GM21619 (cell line): Measurements from ENCODE around the gene CBFA2T2.
"Not testable (repeated sequence)": the region's sequence is repeated elsewhere in the genome, so short reads cannot be mapped to it uniquely, and the experiment has no call there.

Source experiments
- ATAC-seq: cut with Tn5 transposase; IDR thresholded peaks from one replicate; pipeline ENCODE4 v1.9.1; 2021; ENCODE audit not compliant: unreplicated experiment

CBFA2T2 gene

GRCh38 chr20:33490023-33490933 lies at the start of gene CBFA2T2:
CBFA2T2 (plus strand) TSS chr20:33490096; CDS start chr20:33490268, 172 bp downstream.
- peak; percentile 54 for ATAC-seq

- not testable (repeated sequence) for ATAC-seq
These were observed 49.3 kb upstream of the CBFA2T2 start for GRCh38 chr20:33440562-33440961.

GRCh38 chr20:33441142-33441955 lies 48.5 kb upstream of the CBFA2T2 start:
- no peak for ATAC-seq

- no peak for ATAC-seq
These were observed 47.5 kb upstream of the CBFA2T2 start for GRCh38 chr20:33442136-33443005.

- ATAC-seq, result peak; percentile 29
These were observed 46.8 kb upstream of the CBFA2T2 start for GRCh38 chr20:33443006-33443511.

- ATAC-seq, result peak; percentile 69
These were observed 46.2 kb upstream of the CBFA2T2 start, which contains the start of gene SNTA1 for GRCh38 chr20:33443512-33444239. SNTA1 (minus strand) TSS chr20:33443763; CDS start chr20:33443620, 143 bp downstream.

GRCh38 chr20:33444797-33445560 lies 44.9 kb upstream of the CBFA2T2 start:
- ATAC-seq, result no peak

- no peak for ATAC-seq
These were observed 43.8 kb upstream of the CBFA2T2 start for GRCh38 chr20:33445881-33446625.

GRCh38 chr20:33450867-33451266 lies 39.0 kb upstream of the CBFA2T2 start:
- no peak for ATAC-seq

GRCh38 chr20:33456916-33457642 lies 32.8 kb upstream of the CBFA2T2 start:
- peak; percentile 51 for ATAC-seq

GRCh38 chr20:33459599-33459998 lies 30.3 kb upstream of the CBFA2T2 start:
- no peak for ATAC-seq

GRCh38 chr20:33460711-33461110 lies 29.2 kb upstream of the CBFA2T2 start:
- ATAC-seq, result no peak

GRCh38 chr20:33463332-33464101 lies 26.4 kb upstream of the CBFA2T2 start:
- ATAC-seq, result no peak

- not testable (repeated sequence) for ATAC-seq
These were observed 25.1 kb upstream of the CBFA2T2 start for GRCh38 chr20:33464759-33465158.

GRCh38 chr20:33465481-33466302 lies 24.2 kb upstream of the CBFA2T2 start:
- no peak for ATAC-seq

GRCh38 chr20:33466303-33466646 lies 23.6 kb upstream of the CBFA2T2 start:
- ATAC-seq, result no peak
